Suprapubic skin (tissue), 4 donors: ENCODE results near the gene ARFIP2. TPM values are rescaled to one million over a fixed set of nuclear protein-coding genes. Genes with fewer than 3 reads are reported as not detected.

Experiments
- DNase-seq, 2 donors: peaks; one replicate each; pipeline ENCODE4 v3.0.0-alpha.2; 2019; ENCODE audit warnings: low spot score in 2 of 2
- H3K27ac ChIP-seq: fragments of 200-600 bp; sonication (generic); one replicate; pipeline ENCODE4 v1.5.1; 2019
- H3K27me3 ChIP-seq: fragments of 200-600 bp; sonication (generic); one replicate; pipeline ENCODE4 v1.5.1; 2019
- H3K36me3 ChIP-seq: fragments of 200-600 bp; sonication (generic); one replicate; pipeline ENCODE4 v1.5.1; 2019
- H3K4me1 ChIP-seq: fragments of 200-600 bp; sonication (generic); one replicate; pipeline ENCODE4 v1.5.1; 2019
- H3K4me3 ChIP-seq: fragments of 200-600 bp; sonication (generic); one replicate; pipeline ENCODE4 v1.5.1; 2019; ENCODE audit warnings: mild to moderate bottlenecking
- H3K9me3 ChIP-seq: fragments of 200-600 bp; sonication (generic); one replicate; pipeline ENCODE4 v1.5.1; 2019
- CTCF ChIP-seq, 2 donors: fragments of 200-600 bp in 1 of 2; fragments of 450-650 bp in 1 of 2; sonication (generic) in 1 of 2; IDR thresholded peaks; one replicate each; pipeline ENCODE4 v1.5.1; 2016 to 2019; ENCODE audit warnings: antibody characterized with exemption in 2 of 2, mild to moderate bottlenecking in 1 of 2, moderate library complexity in 1 of 2
- EP300 ChIP-seq: sonication (generic); formaldehyde crosslinking; IDR thresholded peaks from one replicate; pipeline ENCODE4 v1.6.1; 2017; ENCODE audit warnings: antibody characterized with exemption
- POLR2A ChIP-seq, 2 donors: fragments of 450-650 bp; IDR thresholded peaks; one replicate each; pipeline ENCODE4 v1.6.1; 2017; ENCODE audit warnings: antibody characterized with exemption in 2 of 2, mild to moderate bottlenecking in 2 of 2, moderate library complexity in 2 of 2
- POLR2AphosphoS5 ChIP-seq, 3 donors: sonication (generic); formaldehyde crosslinking; IDR thresholded peaks; one replicate each; pipeline ENCODE4 v1.6.1; 2017; ENCODE audit warnings: antibody characterized with exemption in 3 of 3
- WGBS: methylation state at CpG from one replicate; pipeline ENCODE4 v1.1.5; 2018; 5-methylcytosine and 5-hydroxymethylcytosine counted together
- total RNA-seq, 4 donors: library from RNA; depleted of rRNA; stranded (reverse); fragments of >200 nt; gene quantifications; one replicate each; pipeline ENCODE4 v1.1.0, GENCODE V29; 2016

ARFIP2 gene
- total RNA-seq, 4 donors from 2014 or later, result 66.3 to 87.5 (median 83.4) TPM

- DNase-seq, result no peak
- no peak for TF ChIP-seq POLR2AphosphoS5 (IDR thresholded peaks at IDR 0.05)
- TF ChIP-seq POLR2A (IDR thresholded peaks at IDR 0.05), result no peak
- no peak for TF ChIP-seq EP300
- TF ChIP-seq CTCF (IDR thresholded peaks at IDR 0.05), result no peak
- Histone ChIP-seq H3K27me3 (no peaks in the 10 kb centered on the region), H3K27ac (no peak overlapping the region), H3K4me1 (peaks cover 35% of the 10 kb centered on the region), H3K9me3 (no peaks in the 10 kb centered on the region), H3K36me3 (peaks cover 62% of the 10 kb centered on the region), H3K4me3 (no peak overlapping the region)
- WGBS, result 89% methylated on average over 6 of the region's 6 CpGs
Measured at GRCh38 chr11:6483015-6483414, 1.9 kb upstream of the ARFIP2 start.

- 86% methylated on average over 4 of the region's 4 CpGs for WGBS
- Histone ChIP-seq H3K4me3 (peak overlapping the region; percentile 87), H3K4me1 (peaks cover 35% of the 10 kb centered on the region), H3K9me3 (no peaks in the 10 kb centered on the region), H3K27me3 (no peaks in the 10 kb centered on the region), H3K27ac (peak overlapping the region; percentile 92), H3K36me3 (peaks cover 65% of the 10 kb centered on the region)
- DNase-seq, result no peak
- TF ChIP-seq POLR2AphosphoS5 (IDR thresholded peaks at IDR 0.05) (no peak), EP300 (no peak), POLR2A (IDR thresholded peaks at IDR 0.05) (no peak), CTCF (IDR thresholded peaks at IDR 0.05) (no peak)
Measured at GRCh38 chr11:6482441-6482840, 1.3 kb upstream of the ARFIP2 start.

- 11% methylated on average over 10 of the region's 13 CpGs for WGBS
- peaks cover 69% of the 10 kb centered on the region for H3K36me3 ChIP-seq
- H3K4me1 ChIP-seq, result peaks cover 35% of the 10 kb centered on the region
Measured at GRCh38 chr11:6481924-6482275, 769 bp upstream of the ARFIP2 start.

GRCh38 chr11:6480299-6480914, 724 bp downstream of the ARFIP2 start:
- Histone ChIP-seq H3K36me3 (peaks cover 61% of the 10 kb centered on the region), H3K27ac (peak overlapping the region; percentile 92), H3K27me3 (no peaks in the 10 kb centered on the region), H3K4me3 (peak overlapping the region; percentile 87), H3K9me3 (no peaks in the 10 kb centered on the region), H3K4me1 (peaks cover 35% of the 10 kb centered on the region)
- WGBS, result 48% methylated on average over 9 of the region's 9 CpGs
- TF ChIP-seq POLR2AphosphoS5 (IDR thresholded peaks at IDR 0.05) (no peak), CTCF (IDR thresholded peaks at IDR 0.05) (no peak), POLR2A (IDR thresholded peaks at IDR 0.05) (no peak), EP300 (no peak)
- DNase-seq, result no peak

More at GRCh38 chr11:6481924-6482275, 769 bp upstream of the ARFIP2 start:
- Histone ChIP-seq H3K4me3 (peak overlapping the region; percentile 87), H3K27ac (peak overlapping the region; percentile 92), H3K27me3 (no peaks in the 10 kb centered on the region), H3K9me3 (no peaks in the 10 kb centered on the region)
- no peak for DNase-seq
- no peak for TF ChIP-seq EP300
- TF ChIP-seq CTCF (IDR thresholded peaks at IDR 0.05), result no peak
- TF ChIP-seq POLR2A (IDR thresholded peaks at IDR 0.05), result no peak
- TF ChIP-seq POLR2AphosphoS5 (IDR thresholded peaks at IDR 0.05), result no peak

- Histone ChIP-seq H3K27ac (no peak overlapping the region), H3K9me3 (no peaks in the 10 kb centered on the region), H3K36me3 (peaks cover 31% of the 10 kb centered on the region), H3K4me3 (no peak overlapping the region), H3K4me1 (peaks cover 45% of the 10 kb centered on the region), H3K27me3 (no peaks in the 10 kb centered on the region)
- 74% methylated on average over 4 of the region's 4 CpGs for WGBS
- TF ChIP-seq POLR2A (IDR thresholded peaks at IDR 0.05), result no peak
- DNase-seq, result no peak
Measured at GRCh38 chr11:6476571-6476970, 4.6 kb downstream of the ARFIP2 start.

- Histone ChIP-seq H3K27ac (no peak overlapping the region), H3K36me3 (peaks cover 31% of the 10 kb centered on the region), H3K4me3 (no peak overlapping the region), H3K9me3 (no peaks in the 10 kb centered on the region), H3K27me3 (no peaks in the 10 kb centered on the region), H3K4me1 (peaks cover 44% of the 10 kb centered on the region)
- DNase-seq, result no peak
- TF ChIP-seq EP300, result no peak
- TF ChIP-seq POLR2A (IDR thresholded peaks at IDR 0.05), result no peak
- TF ChIP-seq CTCF (IDR thresholded peaks at IDR 0.05), result no peak
- TF ChIP-seq POLR2AphosphoS5 (IDR thresholded peaks at IDR 0.05), result no peak
- WGBS, result 64% methylated on average over 5 of the region's 5 CpGs
Measured at GRCh38 chr11:6475936-6476335, 5.2 kb downstream of the ARFIP2 start.
